Liver (tissue), 3 donors: ENCODE measurements around the gene ARHGAP19.

ENCODE experiments used
- EGR1 ChIP-seq, 2 donors: IDR thresholded peaks; 2 replicates each; pipeline ENCODE4 v1.6.1; 2016 to 2018; ENCODE audit warnings: antibody characterized with exemption in 2 of 2, low read depth in 2 of 2
- FOXA1 ChIP-seq: IDR thresholded peaks from 2 replicates; pipeline ENCODE4 v1.6.1; 2016; ENCODE audit warnings: antibody characterized with exemption
- GABPA ChIP-seq, 2 donors: IDR thresholded peaks in 1 of 2; conservative IDR thresholded peaks in 1 of 2; 2 replicates each; pipeline ENCODE4 v1.6.1; 2016; ENCODE audit warnings: antibody characterized with exemption in 2 of 2, mild to moderate bottlenecking in 1 of 2, moderate library complexity in 1 of 2
- JUND ChIP-seq, 2 donors: IDR thresholded peaks; 2 replicates each; pipeline ENCODE4 v1.6.1; 2016; ENCODE audit warnings: antibody characterized with exemption in 2 of 2
- NR2F2 ChIP-seq: IDR thresholded peaks from 2 replicates; pipeline ENCODE4 v1.6.1; 2016; ENCODE audit warnings: antibody characterized with exemption
- RAD21 ChIP-seq, 2 donors: IDR thresholded peaks; 2 replicates each; pipeline ENCODE4 v1.6.1; 2016; ENCODE audit warnings: antibody characterized with exemption in 2 of 2, mild to moderate bottlenecking in 2 of 2
- SP1 ChIP-seq: IDR thresholded peaks from 2 replicates; pipeline ENCODE4 v1.6.1; 2018; ENCODE audit warnings: antibody characterized with exemption, mild to moderate bottlenecking
- TAF1 ChIP-seq: conservative IDR thresholded peaks from 2 replicates; pipeline ENCODE4 v1.6.1; 2016; ENCODE audit warnings: antibody characterized with exemption, mild to moderate bottlenecking
- YY1 ChIP-seq: IDR thresholded peaks from 2 replicates; pipeline ENCODE4 v1.6.1; 2016; ENCODE audit warnings: antibody characterized with exemption, mild to moderate bottlenecking
- TF ChIP-seq, protein P1 (sequence below): fragments of 150-350 bp; IDR thresholded peaks from 2 replicates; pipeline ENCODE4 v1.5.1; 2017; ENCODE audit warnings: improper control_type of control experiment, low read depth, low read length; ENCODE audit not compliant: missing input control
- TF ChIP-seq, protein P2 (sequence below): IDR thresholded peaks from 2 replicates; pipeline ENCODE4 v1.6.1; 2016; ENCODE audit warnings: antibody characterized with exemption
- TF ChIP-seq, protein P3 (sequence below): IDR thresholded peaks from 2 replicates; pipeline ENCODE4 v1.6.1; 2016; ENCODE audit warnings: antibody characterized with exemption
- TF ChIP-seq, protein P4 (sequence below): IDR thresholded peaks from 2 replicates; pipeline ENCODE4 v1.6.1; 2016; ENCODE audit warnings: antibody characterized with exemption
- TF ChIP-seq, protein P5 (sequence below): IDR thresholded peaks from 2 replicates; pipeline ENCODE4 v1.6.1; 2016; ENCODE audit warnings: antibody characterized with exemption, mild to moderate bottlenecking
- donor health status: healthy.
- donor health status: healthy.

DNA sequence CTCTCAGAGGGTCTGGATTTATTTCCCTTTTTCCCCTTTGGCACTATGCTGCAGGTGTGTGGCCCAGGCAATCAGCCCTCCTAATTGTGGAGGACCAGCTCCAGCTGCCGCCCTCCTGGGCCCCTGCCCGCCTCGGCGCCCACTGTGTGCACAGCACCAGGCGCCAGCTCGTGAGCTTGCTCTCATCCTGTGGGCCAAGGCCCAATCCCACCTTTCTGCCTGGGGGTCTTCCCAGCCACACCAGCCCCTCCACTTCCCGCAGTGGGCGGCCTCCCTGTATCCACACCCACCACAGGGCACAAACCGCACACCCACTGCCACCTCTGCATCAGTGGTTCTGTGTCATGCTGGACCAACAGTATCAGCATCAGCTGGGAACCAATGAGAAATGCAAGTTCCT lies 81.2 kb downstream of the ARHGAP19 start:
- TF ChIP-seq, protein P1, sequence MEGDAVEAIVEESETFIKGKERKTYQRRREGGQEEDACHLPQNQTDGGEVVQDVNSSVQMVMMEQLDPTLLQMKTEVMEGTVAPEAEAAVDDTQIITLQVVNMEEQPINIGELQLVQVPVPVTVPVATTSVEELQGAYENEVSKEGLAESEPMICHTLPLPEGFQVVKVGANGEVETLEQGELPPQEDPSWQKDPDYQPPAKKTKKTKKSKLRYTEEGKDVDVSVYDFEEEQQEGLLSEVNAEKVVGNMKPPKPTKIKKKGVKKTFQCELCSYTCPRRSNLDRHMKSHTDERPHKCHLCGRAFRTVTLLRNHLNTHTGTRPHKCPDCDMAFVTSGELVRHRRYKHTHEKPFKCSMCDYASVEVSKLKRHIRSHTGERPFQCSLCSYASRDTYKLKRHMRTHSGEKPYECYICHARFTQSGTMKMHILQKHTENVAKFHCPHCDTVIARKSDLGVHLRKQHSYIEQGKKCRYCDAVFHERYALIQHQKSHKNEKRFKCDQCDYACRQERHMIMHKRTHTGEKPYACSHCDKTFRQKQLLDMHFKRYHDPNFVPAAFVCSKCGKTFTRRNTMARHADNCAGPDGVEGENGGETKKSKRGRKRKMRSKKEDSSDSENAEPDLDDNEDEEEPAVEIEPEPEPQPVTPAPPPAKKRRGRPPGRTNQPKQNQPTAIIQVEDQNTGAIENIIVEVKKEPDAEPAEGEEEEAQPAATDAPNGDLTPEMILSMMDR: no peak
- TF ChIP-seq RAD21 (IDR thresholded peaks at IDR 0.05): no peak
- TF ChIP-seq, protein P2, sequence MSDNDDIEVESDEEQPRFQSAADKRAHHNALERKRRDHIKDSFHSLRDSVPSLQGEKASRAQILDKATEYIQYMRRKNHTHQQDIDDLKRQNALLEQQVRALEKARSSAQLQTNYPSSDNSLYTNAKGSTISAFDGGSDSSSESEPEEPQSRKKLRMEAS: no peak
- TF ChIP-seq, protein P3, sequence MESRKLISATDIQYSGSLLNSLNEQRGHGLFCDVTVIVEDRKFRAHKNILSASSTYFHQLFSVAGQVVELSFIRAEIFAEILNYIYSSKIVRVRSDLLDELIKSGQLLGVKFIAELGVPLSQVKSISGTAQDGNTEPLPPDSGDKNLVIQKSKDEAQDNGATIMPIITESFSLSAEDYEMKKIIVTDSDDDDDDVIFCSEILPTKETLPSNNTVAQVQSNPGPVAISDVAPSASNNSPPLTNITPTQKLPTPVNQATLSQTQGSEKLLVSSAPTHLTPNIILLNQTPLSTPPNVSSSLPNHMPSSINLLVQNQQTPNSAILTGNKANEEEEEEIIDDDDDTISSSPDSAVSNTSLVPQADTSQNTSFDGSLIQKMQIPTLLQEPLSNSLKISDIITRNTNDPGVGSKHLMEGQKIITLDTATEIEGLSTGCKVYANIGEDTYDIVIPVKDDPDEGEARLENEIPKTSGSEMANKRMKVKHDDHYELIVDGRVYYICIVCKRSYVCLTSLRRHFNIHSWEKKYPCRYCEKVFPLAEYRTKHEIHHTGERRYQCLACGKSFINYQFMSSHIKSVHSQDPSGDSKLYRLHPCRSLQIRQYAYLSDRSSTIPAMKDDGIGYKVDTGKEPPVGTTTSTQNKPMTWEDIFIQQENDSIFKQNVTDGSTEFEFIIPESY: no peak
- no peak for TF ChIP-seq GABPA (IDR thresholded peaks at IDR 0.05 in 1 of 2, conservative IDR thresholded peaks at IDR 0.05 in 1 of 2)
- no peak for TF ChIP-seq NR2F2
- no peak for TF ChIP-seq JUND (IDR thresholded peaks at IDR 0.05)
- no peak for TF ChIP-seq SP1
- TF ChIP-seq, protein P4, sequence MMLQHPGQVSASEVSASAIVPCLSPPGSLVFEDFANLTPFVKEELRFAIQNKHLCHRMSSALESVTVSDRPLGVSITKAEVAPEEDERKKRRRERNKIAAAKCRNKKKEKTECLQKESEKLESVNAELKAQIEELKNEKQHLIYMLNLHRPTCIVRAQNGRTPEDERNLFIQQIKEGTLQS: no peak
- TF ChIP-seq TAF1: no peak
- no peak for TF ChIP-seq YY1
- TF ChIP-seq, protein P5, sequence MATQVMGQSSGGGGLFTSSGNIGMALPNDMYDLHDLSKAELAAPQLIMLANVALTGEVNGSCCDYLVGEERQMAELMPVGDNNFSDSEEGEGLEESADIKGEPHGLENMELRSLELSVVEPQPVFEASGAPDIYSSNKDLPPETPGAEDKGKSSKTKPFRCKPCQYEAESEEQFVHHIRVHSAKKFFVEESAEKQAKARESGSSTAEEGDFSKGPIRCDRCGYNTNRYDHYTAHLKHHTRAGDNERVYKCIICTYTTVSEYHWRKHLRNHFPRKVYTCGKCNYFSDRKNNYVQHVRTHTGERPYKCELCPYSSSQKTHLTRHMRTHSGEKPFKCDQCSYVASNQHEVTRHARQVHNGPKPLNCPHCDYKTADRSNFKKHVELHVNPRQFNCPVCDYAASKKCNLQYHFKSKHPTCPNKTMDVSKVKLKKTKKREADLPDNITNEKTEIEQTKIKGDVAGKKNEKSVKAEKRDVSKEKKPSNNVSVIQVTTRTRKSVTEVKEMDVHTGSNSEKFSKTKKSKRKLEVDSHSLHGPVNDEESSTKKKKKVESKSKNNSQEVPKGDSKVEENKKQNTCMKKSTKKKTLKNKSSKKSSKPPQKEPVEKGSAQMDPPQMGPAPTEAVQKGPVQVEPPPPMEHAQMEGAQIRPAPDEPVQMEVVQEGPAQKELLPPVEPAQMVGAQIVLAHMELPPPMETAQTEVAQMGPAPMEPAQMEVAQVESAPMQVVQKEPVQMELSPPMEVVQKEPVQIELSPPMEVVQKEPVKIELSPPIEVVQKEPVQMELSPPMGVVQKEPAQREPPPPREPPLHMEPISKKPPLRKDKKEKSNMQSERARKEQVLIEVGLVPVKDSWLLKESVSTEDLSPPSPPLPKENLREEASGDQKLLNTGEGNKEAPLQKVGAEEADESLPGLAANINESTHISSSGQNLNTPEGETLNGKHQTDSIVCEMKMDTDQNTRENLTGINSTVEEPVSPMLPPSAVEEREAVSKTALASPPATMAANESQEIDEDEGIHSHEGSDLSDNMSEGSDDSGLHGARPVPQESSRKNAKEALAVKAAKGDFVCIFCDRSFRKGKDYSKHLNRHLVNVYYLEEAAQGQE: no peak
- TF ChIP-seq EGR1 (IDR thresholded peaks at IDR 0.05; ENCODE audit: low read depth in 2 of 2): no peak
- TF ChIP-seq FOXA1: no peak
